Activated CD4-positive, alpha-beta T cell treated with anti-CD3 and anti-CD28 coated beads, Interleukin-2, amount 10 ng/mL, durations not matched to agents 24 days and 14 days (primary cell): Measurements from ENCODE around the gene RBM11. TPM values are rescaled to one million over a fixed set of nuclear protein-coding genes. Genes with fewer than 3 reads are reported as not detected.
"Not testable (repeated sequence)": the region's sequence is repeated elsewhere in the genome, so short reads cannot be mapped to it uniquely, and the experiment has no call there.

Experiments used
- DNase-seq: peaks from one replicate; pipeline ENCODE4 v3.0.0; 2022
- H3K27ac Mint-ChIP-seq: one replicate; pipeline ENCODE4 v1.8.0; 2022; ENCODE audit warnings: mild to moderate bottlenecking, mixed read lengths
- H3K27me3 Mint-ChIP-seq: one replicate; pipeline ENCODE4 v1.8.0; 2022; ENCODE audit warnings: mixed read lengths
- H3K36me3 Mint-ChIP-seq: one replicate; pipeline ENCODE4 v1.8.0; 2022; ENCODE audit warnings: low read depth, mild to moderate bottlenecking, mixed read lengths
- H3K4me1 Mint-ChIP-seq: one replicate; pipeline ENCODE4 v1.8.0; 2021; ENCODE audit warnings: mixed read lengths
- H3K4me3 Mint-ChIP-seq: one replicate; pipeline ENCODE4 v1.8.0; 2022; ENCODE audit warnings: mild to moderate bottlenecking, moderate library complexity, mixed read lengths
- H3K9me3 Mint-ChIP-seq: one replicate; pipeline ENCODE4 v1.8.0; 2021; ENCODE audit warnings: mixed read lengths
- intact Hi-C: fragments of 100-400 bp; cut with micrococcal nuclease; formaldehyde crosslinking; loops from one replicate; pipeline ENCODE4 v1.15.1; 2023
- total RNA-seq: library from RNA; stranded (reverse); gene quantifications from 2 replicates; pipeline ENCODE4 v1.2.3, GENCODE V29; 2022

Gene RBM11
- 0.84 and 1.4 TPM in 2 replicates for total RNA-seq

- peaks cover 4% of the 10 kb centered on the region for H3K4me1 Mint-ChIP-seq
- intact Hi-C loops = loop anchor here (1.0 kb wide), 1 partner anchor 167 kb away; the partner anchor contains the start of gene HSPA13
- H3K27ac Mint-ChIP-seq = no peak within 1 kb of the TSS
- H3K4me3 Mint-ChIP-seq = peak within 1 kb of the TSS; percentile 84
- peak; percentile 91 for DNase-seq
- no peaks in the 10 kb centered on the region for H3K9me3 Mint-ChIP-seq
- H3K36me3 Mint-ChIP-seq = no peaks in the 10 kb centered on the region
- H3K27me3 Mint-ChIP-seq = peaks cover 21% of the 10 kb centered on the region
These were observed at the start of gene RBM11 for GRCh38 chr21:14215971-14216641. TSS of gene RBM11 (plus strand) at chr21:14216157. CDS start at chr21:14216187, 30 bp downstream.

GRCh38 chr21:14166463-14167223, 49.3 kb upstream of the RBM11 start:
- intact Hi-C loops, DNase-seq, H3K4me1 Mint-ChIP-seq, H3K9me3 Mint-ChIP-seq, H3K27me3 Mint-ChIP-seq, H3K36me3 Mint-ChIP-seq, H3K4me3 Mint-ChIP-seq, H3K27ac Mint-ChIP-seq: not testable (repeated sequence)

GRCh38 chr21:14206222-14206621, 9.7 kb upstream of the RBM11 start:
- Mint-ChIP-seq H3K9me3 (no peaks in the 10 kb centered on the region), H3K36me3 (no peaks in the 10 kb centered on the region)
- intact Hi-C loops = no loop called here

GRCh38 chr21:14210738-14211137, 5.2 kb upstream of the RBM11 start, which contains the start of gene LIPI:
TSS of gene LIPI (minus strand) at chr21:14210955. CDS start at chr21:14210845, 110 bp downstream.
- DNase-seq = no peak
- intact Hi-C loops = no loop called here
- H3K36me3 Mint-ChIP-seq = no peaks in the 10 kb centered on the region
- no peak within 1 kb of the TSS for H3K27ac Mint-ChIP-seq
- H3K4me3 Mint-ChIP-seq = no peak within 1 kb of the TSS
- no peaks in the 10 kb centered on the region for H3K9me3 Mint-ChIP-seq
- peaks cover 28% of the 10 kb centered on the region for H3K27me3 Mint-ChIP-seq
- peaks cover under 1% of the 10 kb centered on the region for H3K4me1 Mint-ChIP-seq

More at GRCh38 chr21:14206222-14206621, 9.7 kb upstream of the RBM11 start:
- no peaks in the 10 kb centered on the region for H3K4me1 Mint-ChIP-seq
- DNase-seq = no peak
- peaks cover 14% of the 10 kb centered on the region for H3K27me3 Mint-ChIP-seq
- no peak overlapping the region for H3K4me3 Mint-ChIP-seq
- no peak overlapping the region for H3K27ac Mint-ChIP-seq

- Mint-ChIP-seq H3K27me3 (peaks cover 25% of the 10 kb centered on the region), H3K9me3 (no peaks in the 10 kb centered on the region), H3K36me3 (no peaks in the 10 kb centered on the region), H3K4me1 (peaks cover 4% of the 10 kb centered on the region), H3K4me3 (no peak overlapping the region), H3K27ac (no peak overlapping the region)
- intact Hi-C loops = no loop called here
- DNase-seq = no peak
These were observed 2.8 kb upstream of the RBM11 start for GRCh38 chr21:14213164-14213563.

- Mint-ChIP-seq H3K36me3 (no peaks in the 10 kb centered on the region), H3K4me1 (no peaks in the 10 kb centered on the region), H3K4me3 (no peak overlapping the region), H3K9me3 (no peaks in the 10 kb centered on the region), H3K27ac (no peak overlapping the region), H3K27me3 (peaks cover under 1% of the 10 kb centered on the region)
- DNase-seq = no peak
- intact Hi-C loops = no loop called here
These were observed 7.4 kb downstream of the RBM11 start for GRCh38 chr21:14223365-14223764.

- DNase-seq = no peak
- no peaks in the 10 kb centered on the region for H3K27me3 Mint-ChIP-seq
- no peaks in the 10 kb centered on the region for H3K4me1 Mint-ChIP-seq
- intact Hi-C loops = no loop called here
- H3K4me3 Mint-ChIP-seq = no peak overlapping the region
- H3K36me3 Mint-ChIP-seq = no peaks in the 10 kb centered on the region
- H3K27ac Mint-ChIP-seq = no peak overlapping the region
- peaks cover 11% of the 10 kb centered on the region for H3K9me3 Mint-ChIP-seq
These were observed 13.4 kb downstream of the RBM11 start for GRCh38 chr21:14229399-14229798.

- intact Hi-C loops = no loop called here
- H3K4me3 Mint-ChIP-seq = no peak overlapping the region
- no peaks in the 10 kb centered on the region for H3K27me3 Mint-ChIP-seq
- no peak for DNase-seq
- H3K4me1 Mint-ChIP-seq = no peaks in the 10 kb centered on the region
- H3K27ac Mint-ChIP-seq = no peak overlapping the region
- peaks cover 3% of the 10 kb centered on the region for H3K9me3 Mint-ChIP-seq
- no peaks in the 10 kb centered on the region for H3K36me3 Mint-ChIP-seq
These were observed 19.1 kb downstream of the RBM11 start for GRCh38 chr21:14235101-14235500.

GRCh38 chr21:14236180-14236579, 20.2 kb downstream of the RBM11 start:
- Mint-ChIP-seq H3K36me3 (no peaks in the 10 kb centered on the region), H3K27ac (no peak overlapping the region), H3K4me1 (no peaks in the 10 kb centered on the region), H3K4me3 (no peak overlapping the region), H3K27me3 (no peaks in the 10 kb centered on the region), H3K9me3 (no peaks in the 10 kb centered on the region)
- intact Hi-C loops = no loop called here
- DNase-seq = no peak

- H3K9me3 Mint-ChIP-seq = no peaks in the 10 kb centered on the region
- no peak for DNase-seq
- no peaks in the 10 kb centered on the region for H3K27me3 Mint-ChIP-seq
- no peaks in the 10 kb centered on the region for H3K36me3 Mint-ChIP-seq
- no peak overlapping the region for H3K27ac Mint-ChIP-seq
- no peak overlapping the region for H3K4me3 Mint-ChIP-seq
- no peaks in the 10 kb centered on the region for H3K4me1 Mint-ChIP-seq
- intact Hi-C loops = no loop called here
These were observed 23.3 kb downstream of the RBM11 start for GRCh38 chr21:14239281-14239680.

- Mint-ChIP-seq H3K4me3 (no peak overlapping the region), H3K27me3 (no peaks in the 10 kb centered on the region), H3K4me1 (no peaks in the 10 kb centered on the region), H3K27ac (no peak overlapping the region), H3K36me3 (no peaks in the 10 kb centered on the region), H3K9me3 (no peaks in the 10 kb centered on the region)
- intact Hi-C loops = no loop called here
- no peak for DNase-seq
These were observed 25.3 kb downstream of the RBM11 start for GRCh38 chr21:14241297-14241696.

GRCh38 chr21:14243461-14243860, 27.5 kb downstream of the RBM11 start:
- no peak for DNase-seq
- Mint-ChIP-seq H3K36me3 (no peaks in the 10 kb centered on the region), H3K9me3 (no peaks in the 10 kb centered on the region), H3K4me3 (no peak overlapping the region), H3K27ac (no peak overlapping the region), H3K27me3 (peaks cover 4% of the 10 kb centered on the region), H3K4me1 (no peaks in the 10 kb centered on the region)
- intact Hi-C loops = no loop called here

- intact Hi-C loops = no loop called here
- H3K27me3 Mint-ChIP-seq = peaks cover 6% of the 10 kb centered on the region
- H3K9me3 Mint-ChIP-seq = no peaks in the 10 kb centered on the region
- H3K36me3 Mint-ChIP-seq = no peaks in the 10 kb centered on the region
- no peak overlapping the region for H3K27ac Mint-ChIP-seq
- no peak overlapping the region for H3K4me3 Mint-ChIP-seq
- no peaks in the 10 kb centered on the region for H3K4me1 Mint-ChIP-seq
- no peak for DNase-seq
These were observed 27.9 kb downstream of the RBM11 start for GRCh38 chr21:14243874-14244273.

GRCh38 chr21:14244911-14245310, 29.0 kb downstream of the RBM11 start:
- Mint-ChIP-seq H3K4me3 (no peak overlapping the region), H3K27ac (no peak overlapping the region), H3K36me3 (no peaks in the 10 kb centered on the region), H3K9me3 (no peaks in the 10 kb centered on the region), H3K27me3 (peaks cover 6% of the 10 kb centered on the region), H3K4me1 (no peaks in the 10 kb centered on the region)
- intact Hi-C loops = no loop called here
- DNase-seq = no peak
